Mesothelial cell of epicardium (in vitro differentiated cells): ENCODE results near the gene AIF1. TPM values are rescaled to one million over a fixed set of nuclear protein-coding genes. Genes with fewer than 3 reads are reported as not detected.

Experiments
- DNase-seq, 2 experiments: peaks; one replicate each; pipeline ENCODE4 v3.0.0; 2021; ENCODE audit warnings: low spot score in 2 of 2; ENCODE audit not compliant: unreplicated experiment in 2 of 2
- H3K27ac Mint-ChIP-seq: 2 replicates; pipeline ENCODE4 v1.8.0; 2021; ENCODE audit warnings: mixed read lengths
- H3K27me3 Mint-ChIP-seq: 2 replicates; pipeline ENCODE4 v1.8.0; 2021; ENCODE audit warnings: low read depth, mixed read lengths
- H3K36me3 Mint-ChIP-seq: 2 replicates; pipeline ENCODE4 v1.8.0; 2021; ENCODE audit warnings: mixed read lengths
- H3K4me1 Mint-ChIP-seq: 2 replicates; pipeline ENCODE4 v1.8.0; 2021; ENCODE audit warnings: mixed read lengths
- H3K4me3 Mint-ChIP-seq: 2 replicates; pipeline ENCODE4 v1.8.0; 2021; ENCODE audit warnings: mild to moderate bottlenecking, moderate library complexity, mixed read lengths
- H3K9me3 Mint-ChIP-seq: 2 replicates; pipeline ENCODE4 v1.8.0; 2021; ENCODE audit warnings: mixed read lengths
- CTCF ChIP-seq: fragments of 200-600 bp; sonication (generic); IDR thresholded peaks from one replicate; pipeline ENCODE4 v1.5.0; 2021; ENCODE audit warnings: antibody characterized with exemption; ENCODE audit not compliant: unreplicated experiment
- total RNA-seq: library from RNA; stranded (reverse); gene quantifications from 3 replicates; pipeline ENCODE4 v1.2.1, GENCODE V29; 2021

AIF1 gene
- total RNA-seq, 1 donor from 2014 or later, result 6.0 TPM

- Mint-ChIP-seq H3K9me3 (no peaks in the 10 kb centered on the region), H3K27me3 (no peaks in the 10 kb centered on the region), H3K4me1 (peaks cover 65% of the 10 kb centered on the region), H3K36me3 (peaks cover 10% of the 10 kb centered on the region), H3K4me3 (peak overlapping the region; percentile 86), H3K27ac (peak overlapping the region; percentile 95)
- no peak for DNase-seq
- no peak for TF ChIP-seq CTCF
Measured at GRCh38 chr6:31663126-31663960, 48.3 kb downstream of the AIF1 start.

GRCh38 chr6:31663961-31664789 is 49.1 kb downstream of the AIF1 start:
- Mint-ChIP-seq H3K27ac (peak overlapping the region; percentile 95), H3K4me1 (peaks cover 58% of the 10 kb centered on the region), H3K36me3 (peaks cover 10% of the 10 kb centered on the region), H3K9me3 (no peaks in the 10 kb centered on the region), H3K4me3 (peak overlapping the region; percentile 86), H3K27me3 (no peaks in the 10 kb centered on the region)
- no peak for DNase-seq
- no peak for TF ChIP-seq CTCF

- peak; percentile 61 to 82 for DNase-seq
- TF ChIP-seq CTCF, result no peak
- H3K27me3 Mint-ChIP-seq, result no peaks in the 10 kb centered on the region
- peaks cover 50% of the 10 kb centered on the region for H3K4me1 Mint-ChIP-seq
- H3K9me3 Mint-ChIP-seq, result no peaks in the 10 kb centered on the region
- H3K4me3 Mint-ChIP-seq, result peak within 1 kb of the TSS; percentile 86
- peak within 1 kb of the TSS; percentile 95 for H3K27ac Mint-ChIP-seq
- peaks cover 13% of the 10 kb centered on the region for H3K36me3 Mint-ChIP-seq
Measured at GRCh38 chr6:31664790-31665500, 49.9 kb downstream of the AIF1 start, which contains the start of gene GPANK1. GPANK1 (minus strand) TSS chr6:31664997; CDS start chr6:31664478, 519 bp downstream.

GRCh38 chr6:31665501-31666336 is 50.7 kb downstream of the AIF1 start, which contains the start of gene CSNK2B:
CSNK2B (plus strand) TSS chr6:31666080; CDS start chr6:31666832, 752 bp downstream.
- Mint-ChIP-seq H3K4me3 (peak within 1 kb of the TSS; percentile 86), H3K27ac (peak within 1 kb of the TSS; percentile 95), H3K4me1 (peaks cover 47% of the 10 kb centered on the region), H3K36me3 (peaks cover 18% of the 10 kb centered on the region), H3K27me3 (no peaks in the 10 kb centered on the region), H3K9me3 (no peaks in the 10 kb centered on the region)
- no peak for TF ChIP-seq CTCF
- peak; percentile 89 to 93 for DNase-seq
